Activated effector memory CD4-positive, alpha-beta T cell treated with anti-CD3 and anti-CD28 coated beads, Interleukin-2, amount 50 U/mL, for 16 hours (primary cell): Measurements from ENCODE around the gene GRID1.

Experiments used
- DNase-seq: peaks from one replicate; pipeline ENCODE4 v3.0.0-alpha.2; 2020

GRID1 gene

DNA sequence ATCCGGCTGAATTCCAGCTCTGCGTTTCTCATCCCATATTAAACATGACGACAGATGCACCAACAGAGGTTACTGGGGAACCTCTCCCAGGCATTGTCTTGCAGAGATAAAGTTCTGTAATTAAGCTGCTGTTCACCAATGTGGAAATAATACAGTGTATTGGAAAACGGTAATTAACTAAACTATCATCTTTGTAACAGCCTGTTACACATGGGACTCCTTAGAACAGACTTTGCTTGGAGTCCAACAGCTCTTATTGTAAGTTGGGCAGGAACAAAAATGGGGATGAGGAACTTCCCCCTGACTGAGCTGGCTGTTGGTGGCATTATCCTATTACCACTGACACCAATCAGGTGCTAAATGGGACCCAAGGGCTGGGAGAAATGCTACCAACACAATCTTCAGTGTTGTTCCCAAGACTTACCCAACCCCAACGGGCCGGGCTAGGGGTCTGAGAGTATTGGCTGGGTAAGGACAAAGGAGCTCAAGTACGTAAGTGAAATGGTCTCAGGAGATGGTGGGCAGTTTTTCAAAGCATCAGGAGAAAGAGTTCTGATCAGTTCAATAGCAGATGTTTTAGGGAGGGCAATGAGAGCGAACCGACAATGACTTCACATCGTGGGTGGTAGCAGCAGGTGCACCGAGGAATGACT lies 759.4 kb downstream of the GRID1 start:
- no peak for DNase-seq

DNA sequence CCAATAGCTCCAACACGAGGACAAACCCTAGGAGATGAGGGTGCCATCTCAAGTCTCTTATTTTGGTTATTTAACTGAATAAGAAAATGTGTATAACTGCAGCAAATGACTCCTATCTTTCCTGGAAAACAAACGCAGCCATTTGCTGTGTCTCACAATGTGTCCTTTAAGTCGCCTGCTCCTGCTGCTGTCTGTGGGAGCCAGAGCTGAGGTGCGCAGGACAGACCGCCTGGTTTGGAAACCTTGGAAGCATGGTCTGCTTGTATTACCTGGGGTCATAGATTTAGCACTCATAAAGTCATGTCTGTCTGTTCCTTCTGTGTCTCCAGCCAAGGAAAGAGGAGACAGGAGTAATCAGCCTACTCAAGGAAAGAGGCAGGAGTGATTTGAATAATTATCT lies 760.2 kb downstream of the GRID1 start:
- no peak for DNase-seq

DNA sequence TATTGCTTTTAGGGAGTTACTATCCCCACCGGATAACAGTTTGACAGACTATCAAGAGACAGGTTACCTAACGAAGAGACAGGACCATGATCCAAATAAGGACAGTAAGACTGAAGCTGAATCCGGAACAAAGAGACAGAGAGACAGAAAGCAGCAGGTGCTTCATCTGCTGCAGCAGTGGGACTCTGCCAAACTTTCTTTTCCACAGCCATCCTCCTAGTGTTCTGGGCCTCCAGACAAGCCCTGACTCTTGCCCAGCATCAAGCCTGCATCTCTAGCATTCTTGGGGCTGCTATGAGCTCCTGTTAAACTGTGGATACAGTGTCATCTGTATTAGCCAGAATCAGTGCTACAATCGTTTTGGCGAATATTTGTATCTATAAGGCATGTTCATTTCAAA lies 761.7 kb downstream of the GRID1 start:
- no peak for DNase-seq

GRCh38 chr10:85604136-85604725 lies 762.4 kb downstream of the GRID1 start:
- no peak for DNase-seq

DNA sequence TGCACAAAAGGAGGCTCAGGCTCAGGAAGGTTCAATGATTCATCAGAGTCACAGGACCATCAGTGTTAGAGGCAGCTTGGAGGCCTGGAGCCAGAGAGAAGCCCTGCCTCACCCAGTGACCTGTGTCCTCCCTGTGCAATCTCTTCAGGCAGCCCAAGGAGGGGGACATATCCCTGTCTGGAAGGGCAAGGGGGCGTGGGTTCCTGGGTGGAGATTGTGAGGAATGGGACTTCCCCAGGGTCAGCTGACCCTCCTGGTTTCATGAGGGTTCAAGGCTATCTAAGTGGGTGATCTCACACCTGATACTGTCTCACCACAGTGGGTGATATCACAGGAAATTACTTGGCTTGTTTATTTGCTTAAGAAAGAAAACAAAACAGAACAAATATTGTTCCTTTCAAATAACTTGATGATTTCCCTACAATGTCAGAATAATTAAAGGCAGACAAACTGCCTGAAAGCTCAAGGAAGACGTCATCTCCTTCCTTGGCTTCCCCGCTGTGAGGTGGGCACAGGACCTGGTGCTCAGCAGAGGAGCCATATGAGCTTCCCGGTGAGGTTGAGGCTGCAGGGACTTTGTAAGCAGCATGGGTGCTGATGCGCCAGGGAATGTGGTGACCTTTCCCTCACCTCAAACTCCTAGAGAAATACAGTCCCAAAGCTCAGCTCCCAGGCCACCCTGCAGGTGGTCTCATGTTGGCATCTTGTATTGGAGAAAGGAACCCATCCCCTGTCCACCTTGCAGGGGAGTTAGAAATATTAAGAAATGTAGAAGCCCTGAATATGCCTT lies 763.2 kb downstream of the GRID1 start:
- DNase-seq, result no peak

DNA sequence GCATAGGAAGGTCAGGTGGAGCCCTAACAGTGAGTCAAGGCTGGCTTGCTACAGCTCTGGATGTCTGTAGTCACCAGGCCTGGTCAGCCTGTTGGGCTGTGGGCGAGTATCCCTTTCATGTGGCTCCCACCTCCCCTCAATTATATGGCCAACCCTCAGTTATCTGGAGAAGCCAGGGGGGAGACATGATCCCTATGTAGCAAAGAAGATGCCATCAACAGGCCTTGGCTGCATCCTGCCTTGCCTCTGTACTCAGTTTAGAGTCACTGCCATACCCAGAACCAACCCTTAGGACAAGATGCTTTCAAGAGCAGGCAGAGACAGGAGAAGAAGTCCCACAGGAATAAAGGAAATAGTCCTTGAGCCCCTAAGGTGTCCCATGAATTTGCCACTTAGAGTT lies 763.9 kb downstream of the GRID1 start:
- no peak for DNase-seq

DNA sequence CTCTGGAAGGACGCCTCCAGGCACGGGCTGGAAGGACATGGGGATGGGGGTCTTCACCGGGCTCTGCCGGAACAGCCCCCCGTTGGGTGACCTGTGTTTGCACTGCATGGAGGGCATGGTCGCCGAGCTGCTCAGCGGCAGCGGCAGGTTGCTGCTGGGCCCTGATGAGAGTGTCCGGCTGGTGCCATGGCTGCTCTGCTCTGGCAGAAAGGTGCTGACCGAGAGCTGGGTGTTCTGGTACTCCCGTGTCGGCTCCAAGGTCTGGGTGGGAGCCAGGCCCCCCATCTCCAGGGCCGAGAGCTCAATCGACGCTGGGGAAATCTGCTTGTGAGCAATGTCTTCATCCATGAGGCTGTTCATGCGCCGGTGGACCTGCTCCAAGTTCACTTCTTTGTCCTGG lies 764.3 kb downstream of the GRID1 start:
- no peak for DNase-seq

- no peak for DNase-seq
Measured at GRCh38 chr10:85601526-85601925, 765.1 kb downstream of the GRID1 start.

- no peak for DNase-seq
Measured at GRCh38 chr10:85600744-85601081, 765.9 kb downstream of the GRID1 start.

GRCh38 chr10:85600026-85600743 lies 766.4 kb downstream of the GRID1 start:
- DNase-seq, result no peak

DNA sequence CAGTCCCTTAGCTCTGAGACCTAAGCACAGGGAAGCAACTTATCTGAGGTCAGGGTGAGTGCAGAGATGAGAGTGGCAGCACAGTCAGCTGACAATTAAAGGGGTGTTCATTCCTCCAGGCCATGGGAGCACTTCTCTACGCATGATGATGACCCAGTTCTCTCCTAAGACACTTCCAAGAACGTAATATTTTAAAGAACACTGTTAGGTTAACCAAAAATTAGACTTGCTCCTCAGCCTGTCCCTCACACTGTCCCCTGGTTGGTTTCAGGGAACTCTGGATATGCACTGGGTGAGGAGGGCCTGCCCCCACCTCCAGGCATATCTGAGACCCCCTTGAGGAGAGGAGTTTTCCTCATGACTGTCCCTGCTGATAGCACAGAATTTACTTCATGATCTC lies 767.5 kb downstream of the GRID1 start:
- no peak for DNase-seq

- DNase-seq, result no peak
Measured at GRCh38 chr10:85598646-85599045, 767.9 kb downstream of the GRID1 start.

- DNase-seq, result no peak
Measured at GRCh38 chr10:85597006-85597405, 769.6 kb downstream of the GRID1 start.

GRCh38 chr10:85596389-85596788 lies 770.2 kb downstream of the GRID1 start:
- no peak for DNase-seq

- DNase-seq, result no peak
Measured at GRCh38 chr10:85594239-85594638, 772.4 kb downstream of the GRID1 start.

DNA sequence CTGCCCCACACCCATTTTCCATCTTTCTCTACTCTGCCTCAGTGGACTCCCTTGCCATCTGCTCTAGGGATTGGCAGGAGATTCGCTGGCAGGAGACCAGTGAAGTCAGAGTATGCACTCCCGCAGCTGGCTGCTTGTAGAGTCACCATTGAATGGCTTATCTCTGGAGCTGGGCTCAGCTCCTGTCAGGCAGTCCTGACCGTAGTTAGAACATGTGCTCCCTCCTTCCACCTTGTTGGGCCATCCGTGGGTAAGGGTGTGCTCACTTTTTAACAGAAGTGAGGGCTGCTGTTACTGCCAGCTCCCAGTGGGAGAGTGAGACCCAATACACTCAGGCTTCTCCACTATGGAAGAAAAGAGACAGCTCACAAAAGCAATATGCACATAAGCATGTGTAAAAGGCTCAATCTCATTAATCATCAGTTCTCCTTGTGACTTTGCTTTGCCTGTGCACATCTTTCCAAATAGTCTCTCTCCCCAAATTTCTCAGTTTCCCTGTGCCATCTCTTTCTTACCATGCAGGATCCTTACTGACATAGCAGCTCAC lies 773.3 kb downstream of the GRID1 start:
- no peak for DNase-seq

DNA sequence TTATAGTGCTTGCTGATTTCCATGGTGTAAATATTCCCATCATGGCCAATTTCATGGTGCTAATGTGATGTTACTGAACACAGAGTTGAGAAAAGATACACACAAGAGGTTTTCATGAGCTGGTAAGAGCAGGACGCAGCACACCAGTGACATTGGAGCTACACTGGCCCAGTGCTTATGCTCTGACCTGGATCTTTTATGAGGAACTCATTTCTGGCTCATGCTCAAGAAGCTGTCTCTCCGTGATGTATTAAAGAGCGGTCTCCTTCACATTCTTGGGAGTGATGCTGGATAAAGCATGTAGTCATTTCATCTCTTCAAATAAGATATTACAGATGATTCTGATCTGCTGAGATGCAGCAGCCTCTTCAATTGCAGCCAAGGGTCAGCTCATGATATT lies 785.2 kb downstream of the GRID1 start:
- DNase-seq, result no peak

DNA sequence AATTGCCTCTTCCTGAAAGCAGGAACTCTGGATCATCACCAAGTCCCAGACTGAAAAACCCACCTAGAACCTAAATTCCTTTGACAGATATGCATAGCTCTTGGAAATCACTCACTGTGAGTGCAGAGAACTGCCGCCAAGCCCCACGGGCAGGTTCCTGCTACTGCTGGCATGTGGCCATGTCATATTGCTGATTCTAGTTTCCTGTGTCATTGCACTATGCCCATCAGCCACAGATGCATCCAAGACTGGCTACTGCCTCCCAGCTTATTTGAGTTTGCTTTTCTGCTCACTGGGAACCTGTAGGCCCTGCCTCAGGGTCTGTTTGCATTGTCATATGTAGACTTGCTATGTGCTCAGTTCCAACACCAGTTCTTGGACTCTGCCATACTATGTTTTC lies 786.0 kb downstream of the GRID1 start:
- DNase-seq, result no peak

- DNase-seq, result no peak
Measured at GRCh38 chr10:85578860-85579259, 787.7 kb downstream of the GRID1 start.

DNA sequence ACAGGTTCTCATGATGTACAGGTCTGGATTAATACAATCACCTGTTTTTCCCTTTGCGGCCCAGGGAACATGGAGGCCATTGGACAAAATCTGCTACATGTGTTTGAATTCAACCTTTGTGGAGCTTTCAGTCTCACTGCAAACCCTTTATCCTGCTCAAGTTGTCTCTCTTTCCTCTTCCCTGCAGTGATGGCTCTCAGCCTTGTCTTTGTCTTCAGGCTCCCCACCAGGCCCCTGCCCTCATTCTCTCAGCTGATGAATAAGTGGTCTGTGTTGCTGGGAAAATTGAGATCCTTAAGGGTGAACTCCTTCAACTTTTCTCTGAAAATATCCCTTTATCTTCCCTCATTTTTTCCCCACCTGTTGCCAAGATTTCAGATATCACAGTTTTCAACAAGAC lies 791.2 kb downstream of the GRID1 start:
- no peak for DNase-seq

- DNase-seq, result no peak
Measured at GRCh38 chr10:85570871-85571270, 795.7 kb downstream of the GRID1 start.

DNA sequence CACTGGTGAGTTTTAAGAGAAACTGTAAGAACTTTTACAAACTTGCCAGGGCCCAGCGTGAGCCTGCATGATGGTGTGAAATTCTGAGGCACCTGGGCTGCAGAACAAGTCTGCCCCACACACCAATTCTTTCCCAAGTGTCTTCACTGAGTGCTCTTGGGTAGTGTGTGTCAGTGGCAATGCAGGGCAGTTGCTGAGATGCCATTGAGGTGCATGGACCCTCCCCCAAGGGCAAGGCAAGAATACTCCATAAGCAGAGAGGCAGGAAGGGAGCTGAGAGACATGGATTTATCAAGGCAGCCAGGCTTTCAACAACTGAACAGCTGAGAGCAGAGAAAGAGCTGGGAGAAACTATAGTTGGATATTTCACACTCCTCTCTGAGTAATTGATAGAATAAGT lies 801.2 kb downstream of the GRID1 start:
- no peak for DNase-seq

GRCh38 chr10:85558533-85558932 lies 808.1 kb downstream of the GRID1 start:
- DNase-seq, result no peak

- no peak for DNase-seq
Measured at GRCh38 chr10:85557706-85558105, 808.9 kb downstream of the GRID1 start.
